HepG2 (cell line): ENCODE data around the gene SPAG7. TPM values are rescaled to one million over a fixed set of nuclear protein-coding genes. Genes with fewer than 3 reads are reported as not detected.
A peak's percentile ranks its signal among the peaks of the same experiment; 100 is the strongest.

Experiments used
- ARHGAP35 ChIP-seq: sonication (generic); formaldehyde crosslinking; IDR thresholded peaks from 2 replicates; pipeline ENCODE4 v1.9.0; 2022; ENCODE audit warnings: mild to moderate bottlenecking, inconsistent platforms, moderate library complexity, missing genetic modification reagents, borderline replicate concordance
- FOXK1 ChIP-seq: sonication (generic); formaldehyde crosslinking; IDR thresholded peaks from 2 replicates; pipeline ENCODE4 v1.4.0; 2020; ENCODE audit warnings: low read depth, missing genetic modification reagents, borderline replicate concordance
- JDP2 ChIP-seq: sonication (generic); formaldehyde crosslinking; IDR thresholded peaks from 2 replicates; pipeline ENCODE4 v1.8.1; 2022; ENCODE audit warnings: missing genetic modification reagents, borderline replicate concordance
- MAFF ChIP-seq: IDR thresholded peaks from 2 replicates; pipeline ENCODE4 v1.6.1; 2011; ENCODE audit warnings: low read depth, low read length, improper control_type of control experiment
- PHF20 ChIP-seq: sonication (generic); formaldehyde crosslinking; IDR thresholded peaks from 2 replicates; pipeline ENCODE4 v1.5.0; 2020; ENCODE audit warnings: mild to moderate bottlenecking, missing genetic modification reagents
- PHF21A ChIP-seq: sonication (generic); formaldehyde crosslinking; IDR thresholded peaks from 2 replicates; pipeline ENCODE4 v1.5.0; 2020; ENCODE audit warnings: mild to moderate bottlenecking, missing genetic modification reagents
- SNAPC2 ChIP-seq: sonication (generic); formaldehyde crosslinking; IDR thresholded peaks from 2 replicates; pipeline ENCODE4 v1.8.1; 2022; ENCODE audit warnings: mild to moderate bottlenecking, missing genetic modification reagents
- SP2 ChIP-seq: sonication (generic); formaldehyde crosslinking; IDR thresholded peaks from 2 replicates; pipeline ENCODE4 v1.5.1; 2020; ENCODE audit warnings: mild to moderate bottlenecking, missing genetic modification reagents
- SP5 ChIP-seq: IDR thresholded peaks from 2 replicates; pipeline ENCODE4 v1.6.1; 2016; ENCODE audit warnings: low read depth, borderline replicate concordance
- ZBTB3 ChIP-seq: sonication (generic); formaldehyde crosslinking; IDR thresholded peaks from 2 replicates; pipeline ENCODE4 v1.4.0; 2020; ENCODE audit warnings: low read depth, mild to moderate bottlenecking, moderate library complexity, missing genetic modification reagents, borderline replicate concordance
- ZFP41 ChIP-seq: sonication (generic); formaldehyde crosslinking; IDR thresholded peaks from 2 replicates; pipeline ENCODE4 v1.4.0; 2020; ENCODE audit warnings: mild to moderate bottlenecking, missing genetic modification reagents, borderline replicate concordance
- ZNF256 ChIP-seq: sonication (generic); formaldehyde crosslinking; conservative IDR thresholded peaks from 2 replicates; pipeline ENCODE4 v1.4.0; 2020; ENCODE audit warnings: missing genetic modification reagents
- ZNF350 ChIP-seq: sonication (generic); formaldehyde crosslinking; IDR thresholded peaks from 2 replicates; pipeline ENCODE4 v1.4.0; 2020; ENCODE audit warnings: mild to moderate bottlenecking, low read depth, missing genetic modification reagents, borderline replicate concordance
- ZNF530 ChIP-seq: sonication (generic); formaldehyde crosslinking; IDR thresholded peaks from 2 replicates; pipeline ENCODE4 v1.5.0; 2020; ENCODE audit warnings: low read depth, mild to moderate bottlenecking, missing genetic modification reagents
- ZNF572 ChIP-seq: sonication (generic); formaldehyde crosslinking; IDR thresholded peaks from 2 replicates; pipeline ENCODE4 v1.5.1; 2020; ENCODE audit warnings: mild to moderate bottlenecking, missing genetic modification reagents
- ZNF619 ChIP-seq: sonication (generic); formaldehyde crosslinking; IDR thresholded peaks from 2 replicates; pipeline ENCODE4 v1.4.0; 2020; ENCODE audit warnings: mild to moderate bottlenecking, missing genetic modification reagents
- ZNF703 ChIP-seq: sonication (generic); formaldehyde crosslinking; IDR thresholded peaks from 2 replicates; pipeline ENCODE4 v1.5.1; 2020; ENCODE audit warnings: missing genetic modification reagents, mild to moderate bottlenecking, moderate library complexity, borderline replicate concordance
- ZNF772 ChIP-seq: sonication (generic); formaldehyde crosslinking; IDR thresholded peaks from 2 replicates; pipeline ENCODE4 v1.5.0; 2020; ENCODE audit warnings: mild to moderate bottlenecking, missing genetic modification reagents
- ZNF891 ChIP-seq: sonication (generic); formaldehyde crosslinking; IDR thresholded peaks from 2 replicates; pipeline ENCODE4 v1.5.0; 2020; ENCODE audit warnings: mild to moderate bottlenecking, missing genetic modification reagents
- ZSCAN25 ChIP-seq: sonication (generic); formaldehyde crosslinking; IDR thresholded peaks from 2 replicates; pipeline ENCODE4 v1.8.0; 2022; ENCODE audit warnings: mild to moderate bottlenecking, missing genetic modification reagents
- polyA plus RNA-seq, 8 experiments: library from polyadenylated mRNA; depleted of rRNA in 3 of 8; stranded (reverse) in 7 of 8; unstranded in 1 of 8; fragments of >200 nt; fragmentation: Illumina TruSeq in 4 of 8; extraction: Trizol in 4 of 8; gene quantifications; 2 replicates each; pipeline versions ENCODE4 v1.2.1 to v1.2.3, GENCODE V29; 2011 to 2016; ENCODE audit warnings: low read depth in 4 of 8, missing spikeins in 1 of 8, mixed read lengths in 1 of 8; ENCODE audit not compliant: insufficient read depth in 1 of 8
- total RNA-seq, 5 experiments: library from RNA; depleted of rRNA; stranded (reverse); fragments of >200 nt; fragmentation: Illumina TruSeq; extraction: Trizol; gene quantifications; 2 replicates each; pipeline ENCODE4 v1.2.3, GENCODE V29; 2016; ENCODE audit warnings: low read depth in 1 of 5
- TF ChIP-seq, protein P1 (sequence below): IDR thresholded peaks from 2 replicates; pipeline ENCODE4 v1.6.1; 2016; ENCODE audit warnings: control low read depth
- TF ChIP-seq, protein P2 (sequence below): sonication (generic); formaldehyde crosslinking; IDR thresholded peaks from 2 replicates; pipeline ENCODE4 v1.5.0; 2020; ENCODE audit warnings: missing genetic modification reagents
- TF ChIP-seq, protein P3 (sequence below): sonication (generic); formaldehyde crosslinking; IDR thresholded peaks from 2 replicates; pipeline ENCODE4 v1.5.1; 2020; ENCODE audit warnings: mild to moderate bottlenecking, missing genetic modification reagents, borderline replicate concordance

The SPAG7 gene
- total and polyA plus RNA-seq, 2 of the 13 experiments (the other 11 are each of a cell fraction or from before 2014, with no cell fraction given), result 51.0 to 59.0 TPM

DNA sequence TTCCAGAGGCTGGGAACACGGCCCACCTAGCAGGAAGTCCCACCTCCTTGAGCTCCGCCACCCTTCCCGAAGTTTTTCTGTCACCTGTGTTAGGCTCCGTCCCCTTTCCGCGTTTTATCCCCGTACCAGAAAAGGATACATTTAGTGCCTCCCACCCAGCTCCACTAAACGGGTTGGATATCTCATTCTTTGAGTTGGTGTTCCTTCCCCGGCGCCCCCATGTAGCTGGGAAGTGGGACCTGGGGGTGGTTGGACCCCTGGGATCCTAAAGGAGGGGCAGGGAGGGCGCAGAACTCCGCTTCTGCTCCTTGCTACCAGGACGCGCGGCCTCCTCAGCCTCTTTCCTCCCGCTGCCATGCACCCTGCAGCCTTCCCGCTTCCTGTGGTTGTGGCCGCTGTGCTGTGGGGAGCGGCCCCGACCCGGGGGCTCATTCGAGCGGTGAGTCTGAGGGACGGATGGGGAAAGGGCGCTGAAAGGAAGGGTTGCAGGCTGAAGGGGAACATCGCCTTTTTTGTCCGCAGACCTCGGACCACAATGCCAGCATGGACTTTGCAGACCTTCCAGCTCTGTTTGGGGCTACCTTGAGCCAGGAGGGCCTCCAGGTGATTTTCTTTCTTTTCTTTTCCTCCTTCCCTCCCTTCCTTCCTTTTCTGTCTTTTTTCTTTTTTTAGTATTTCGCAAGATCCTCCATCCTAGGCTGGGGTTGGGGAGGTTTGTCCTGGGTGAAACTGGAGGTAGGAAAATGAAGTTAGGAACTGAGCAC lies 26.9 kb downstream of the SPAG7 start (continued):
- TF ChIP-seq, protein P1, sequence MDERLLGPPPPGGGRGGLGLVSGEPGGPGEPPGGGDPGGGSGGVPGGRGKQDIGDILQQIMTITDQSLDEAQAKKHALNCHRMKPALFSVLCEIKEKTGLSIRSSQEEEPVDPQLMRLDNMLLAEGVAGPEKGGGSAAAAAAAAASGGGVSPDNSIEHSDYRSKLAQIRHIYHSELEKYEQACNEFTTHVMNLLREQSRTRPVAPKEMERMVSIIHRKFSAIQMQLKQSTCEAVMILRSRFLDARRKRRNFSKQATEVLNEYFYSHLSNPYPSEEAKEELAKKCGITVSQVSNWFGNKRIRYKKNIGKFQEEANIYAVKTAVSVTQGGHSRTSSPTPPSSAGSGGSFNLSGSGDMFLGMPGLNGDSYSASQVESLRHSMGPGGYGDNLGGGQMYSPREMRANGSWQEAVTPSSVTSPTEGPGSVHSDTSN (CRISPR knock-in tag), result no peak
- TF ChIP-seq ZNF572 (no peak), MAFF (no peak), ZNF772 (CRISPR knock-in tag) (0 out of 2 replicates have a peak, but pooled peaks have one; percentile 9), FOXK1 (CRISPR knock-in tag) (no peak), ZNF350 (0 out of 2 replicates have a peak, but pooled peaks have one; percentile 17), SNAPC2 (CRISPR knock-in tag) (no peak), ZNF703 (CRISPR knock-in tag) (no peak), ZNF530 (CRISPR knock-in tag) (0 out of 2 replicates have a peak, but pooled peaks have one; percentile 8), PHF20 (peak; percentile 6; the same call in 1 of the 2 replicates), ZBTB3 (CRISPR knock-in tag) (0 out of 2 replicates have a peak, but pooled peaks have one; percentile 6), JDP2 (no peak), ZNF891 (CRISPR knock-in tag) (no peak), ZSCAN25 (peak; percentile 57; the same call in 1 of the 2 replicates), ZFP41 (CRISPR knock-in tag) (no peak), ARHGAP35 (CRISPR knock-in tag) (no peak), ZNF256 (CRISPR knock-in tag) (no peak), SP5 (CRISPR knock-in tag) (no peak), SP2 (CRISPR knock-in tag) (peak; percentile 82; the same call in 1 of the 2 replicates), ZNF619 (CRISPR knock-in tag) (no peak; the same call in 1 of the 2 replicates), PHF21A (CRISPR knock-in tag) (no peak)
- TF ChIP-seq, protein P2, sequence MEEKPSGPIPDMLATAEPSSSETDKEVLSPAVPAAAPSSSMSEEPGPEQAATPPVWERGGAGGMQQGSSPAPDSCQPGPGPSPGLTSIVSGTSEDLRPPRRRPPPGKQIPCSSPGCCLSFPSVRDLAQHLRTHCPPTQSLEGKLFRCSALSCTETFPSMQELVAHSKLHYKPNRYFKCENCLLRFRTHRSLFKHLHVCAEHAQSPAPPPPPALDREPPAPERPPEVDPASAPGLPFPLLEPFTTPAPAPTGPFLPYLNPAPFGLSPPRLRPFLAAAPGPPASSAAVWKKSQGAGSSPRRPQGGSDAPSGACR, result no peak
- TF ChIP-seq, protein P3, sequence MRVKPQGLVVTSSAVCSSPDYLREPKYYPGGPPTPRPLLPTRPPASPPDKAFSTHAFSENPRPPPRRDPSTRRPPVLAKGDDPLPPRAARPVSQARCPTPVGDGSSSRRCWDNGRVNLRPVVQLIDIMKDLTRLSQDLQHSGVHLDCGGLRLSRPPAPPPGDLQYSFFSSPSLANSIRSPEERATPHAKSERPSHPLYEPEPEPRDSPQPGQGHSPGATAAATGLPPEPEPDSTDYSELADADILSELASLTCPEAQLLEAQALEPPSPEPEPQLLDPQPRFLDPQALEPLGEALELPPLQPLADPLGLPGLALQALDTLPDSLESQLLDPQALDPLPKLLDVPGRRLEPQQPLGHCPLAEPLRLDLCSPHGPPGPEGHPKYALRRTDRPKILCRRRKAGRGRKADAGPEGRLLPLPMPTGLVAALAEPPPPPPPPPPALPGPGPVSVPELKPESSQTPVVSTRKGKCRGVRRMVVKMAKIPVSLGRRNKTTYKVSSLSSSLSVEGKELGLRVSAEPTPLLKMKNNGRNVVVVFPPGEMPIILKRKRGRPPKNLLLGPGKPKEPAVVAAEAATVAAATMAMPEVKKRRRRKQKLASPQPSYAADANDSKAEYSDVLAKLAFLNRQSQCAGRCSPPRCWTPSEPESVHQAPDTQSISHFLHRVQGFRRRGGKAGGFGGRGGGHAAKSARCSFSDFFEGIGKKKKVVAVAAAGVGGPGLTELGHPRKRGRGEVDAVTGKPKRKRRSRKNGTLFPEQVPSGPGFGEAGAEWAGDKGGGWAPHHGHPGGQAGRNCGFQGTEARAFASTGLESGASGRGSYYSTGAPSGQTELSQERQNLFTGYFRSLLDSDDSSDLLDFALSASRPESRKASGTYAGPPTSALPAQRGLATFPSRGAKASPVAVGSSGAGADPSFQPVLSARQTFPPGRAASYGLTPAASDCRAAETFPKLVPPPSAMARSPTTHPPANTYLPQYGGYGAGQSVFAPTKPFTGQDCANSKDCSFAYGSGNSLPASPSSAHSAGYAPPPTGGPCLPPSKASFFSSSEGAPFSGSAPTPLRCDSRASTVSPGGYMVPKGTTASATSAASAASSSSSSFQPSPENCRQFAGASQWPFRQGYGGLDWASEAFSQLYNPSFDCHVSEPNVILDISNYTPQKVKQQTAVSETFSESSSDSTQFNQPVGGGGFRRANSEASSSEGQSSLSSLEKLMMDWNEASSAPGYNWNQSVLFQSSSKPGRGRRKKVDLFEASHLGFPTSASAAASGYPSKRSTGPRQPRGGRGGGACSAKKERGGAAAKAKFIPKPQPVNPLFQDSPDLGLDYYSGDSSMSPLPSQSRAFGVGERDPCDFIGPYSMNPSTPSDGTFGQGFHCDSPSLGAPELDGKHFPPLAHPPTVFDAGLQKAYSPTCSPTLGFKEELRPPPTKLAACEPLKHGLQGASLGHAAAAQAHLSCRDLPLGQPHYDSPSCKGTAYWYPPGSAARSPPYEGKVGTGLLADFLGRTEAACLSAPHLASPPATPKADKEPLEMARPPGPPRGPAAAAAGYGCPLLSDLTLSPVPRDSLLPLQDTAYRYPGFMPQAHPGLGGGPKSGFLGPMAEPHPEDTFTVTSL (CRISPR knock-in tag), result no peak
